ENCODE data around the gene DUSP28.

DNA sequence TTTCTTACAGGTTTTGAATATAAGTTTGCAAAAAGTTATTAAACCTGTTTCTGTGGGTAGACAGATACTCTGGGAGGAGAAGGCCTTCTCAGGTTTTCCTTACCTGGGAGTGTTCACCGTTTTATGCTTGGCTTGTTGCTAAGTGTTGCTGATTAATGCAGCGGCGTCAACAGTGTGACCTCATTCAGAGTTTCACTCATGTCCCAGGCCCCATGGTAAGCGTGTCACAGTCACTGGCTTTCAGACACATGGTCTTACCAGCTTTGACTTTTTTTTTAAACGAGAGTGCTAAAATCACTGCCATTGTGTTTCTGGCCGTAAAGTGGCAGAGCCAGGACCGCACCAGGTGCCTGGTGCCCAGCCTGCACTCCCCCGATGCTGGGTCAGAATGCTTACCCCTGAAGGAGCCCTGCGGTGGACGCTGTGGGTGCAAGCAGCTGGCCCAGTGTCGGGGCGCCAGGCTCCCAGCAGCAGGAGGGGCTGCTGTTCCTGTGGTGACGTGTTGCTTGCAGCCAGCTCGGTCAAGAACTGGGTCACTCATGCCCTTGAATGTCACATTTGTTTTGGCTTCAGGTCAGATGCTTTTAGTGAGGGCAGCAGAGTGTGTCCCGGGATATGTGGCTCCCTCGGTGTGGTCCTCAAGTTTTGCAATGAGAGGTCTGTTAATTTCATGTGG, 29.8 kb downstream of the DUSP28 start:
- TF ChIP-seq, protein P1, sequence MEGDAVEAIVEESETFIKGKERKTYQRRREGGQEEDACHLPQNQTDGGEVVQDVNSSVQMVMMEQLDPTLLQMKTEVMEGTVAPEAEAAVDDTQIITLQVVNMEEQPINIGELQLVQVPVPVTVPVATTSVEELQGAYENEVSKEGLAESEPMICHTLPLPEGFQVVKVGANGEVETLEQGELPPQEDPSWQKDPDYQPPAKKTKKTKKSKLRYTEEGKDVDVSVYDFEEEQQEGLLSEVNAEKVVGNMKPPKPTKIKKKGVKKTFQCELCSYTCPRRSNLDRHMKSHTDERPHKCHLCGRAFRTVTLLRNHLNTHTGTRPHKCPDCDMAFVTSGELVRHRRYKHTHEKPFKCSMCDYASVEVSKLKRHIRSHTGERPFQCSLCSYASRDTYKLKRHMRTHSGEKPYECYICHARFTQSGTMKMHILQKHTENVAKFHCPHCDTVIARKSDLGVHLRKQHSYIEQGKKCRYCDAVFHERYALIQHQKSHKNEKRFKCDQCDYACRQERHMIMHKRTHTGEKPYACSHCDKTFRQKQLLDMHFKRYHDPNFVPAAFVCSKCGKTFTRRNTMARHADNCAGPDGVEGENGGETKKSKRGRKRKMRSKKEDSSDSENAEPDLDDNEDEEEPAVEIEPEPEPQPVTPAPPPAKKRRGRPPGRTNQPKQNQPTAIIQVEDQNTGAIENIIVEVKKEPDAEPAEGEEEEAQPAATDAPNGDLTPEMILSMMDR (IDR thresholded peaks at IDR 0.05 in 2 of 3, conservative IDR thresholded peaks at IDR 0.05 in 1 of 3; ENCODE audit: control insufficient read depth in 2 of 3, extremely low read depth in 1 of 3, insufficient read depth in 1 of 3, low read depth in 3 of 3, low read length in 3 of 3), result no peak
- TF ChIP-seq ELK1 (IDR thresholded peaks at IDR 0.05; ENCODE audit: low read depth, low read length) (no peak), POLR2A (IDR thresholded peaks at IDR 0.05; ENCODE audit: low read depth, low read length) (no peak), SMC3 (IDR thresholded peaks at IDR 0.05; ENCODE audit: borderline replicate concordance, low read length) (no peak), NBN (IDR thresholded peaks at IDR 0.05) (no peak), MXI1 (IDR thresholded peaks at IDR 0.05; ENCODE audit: low read depth, low read length) (no peak), KDM1A (IDR thresholded peaks at IDR 0.05; ENCODE audit: borderline replicate concordance) (no peak)
- TF ChIP-seq, protein P2, sequence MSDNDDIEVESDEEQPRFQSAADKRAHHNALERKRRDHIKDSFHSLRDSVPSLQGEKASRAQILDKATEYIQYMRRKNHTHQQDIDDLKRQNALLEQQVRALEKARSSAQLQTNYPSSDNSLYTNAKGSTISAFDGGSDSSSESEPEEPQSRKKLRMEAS (IDR thresholded peaks at IDR 0.05; ENCODE audit: low read depth, low read length), result no peak
